Activated CD4-positive, alpha-beta T cell treated with anti-CD3 and anti-CD28 coated beads, Interleukin-2, amount 50 U/mL, for 4 hours (primary cell): ENCODE measurements around the gene MAST4.

Source experiments
- DNase-seq, 2 experiments: peaks; one replicate each; pipeline ENCODE4 v3.0.0-alpha.2; 2020

MAST4 gene

DNA sequence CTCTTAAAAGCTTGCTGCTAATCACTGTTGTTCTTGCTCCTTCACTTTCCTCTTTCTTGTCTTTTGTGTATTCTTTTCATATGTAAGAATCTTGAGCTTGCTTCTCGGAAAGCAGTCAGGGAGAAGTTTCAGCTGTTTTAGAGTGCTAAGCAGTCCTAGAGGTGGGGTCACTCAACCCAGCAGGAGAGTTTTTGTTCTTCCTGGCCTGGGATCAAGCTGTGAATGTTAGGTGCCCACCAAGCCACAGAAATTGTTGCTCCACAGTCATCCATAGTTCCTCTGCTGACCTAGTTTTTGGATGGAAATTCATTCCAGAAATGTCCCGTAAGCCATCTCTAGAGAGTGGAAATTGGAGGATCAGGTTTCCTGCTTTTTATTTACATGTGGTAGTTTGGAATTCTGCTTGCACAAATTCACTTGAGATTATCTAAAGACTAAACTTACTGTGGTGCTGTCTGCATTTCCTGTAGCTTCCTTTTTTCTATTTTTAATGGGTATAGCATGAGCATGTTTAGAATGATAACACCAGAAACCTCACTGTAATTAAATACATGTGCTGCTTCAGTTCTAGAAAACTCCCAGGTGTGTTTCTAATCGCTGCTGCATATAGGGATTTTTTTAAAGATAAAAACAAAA is 108.7 kb downstream of the MAST4 start:
- DNase-seq, result no peak

DNA sequence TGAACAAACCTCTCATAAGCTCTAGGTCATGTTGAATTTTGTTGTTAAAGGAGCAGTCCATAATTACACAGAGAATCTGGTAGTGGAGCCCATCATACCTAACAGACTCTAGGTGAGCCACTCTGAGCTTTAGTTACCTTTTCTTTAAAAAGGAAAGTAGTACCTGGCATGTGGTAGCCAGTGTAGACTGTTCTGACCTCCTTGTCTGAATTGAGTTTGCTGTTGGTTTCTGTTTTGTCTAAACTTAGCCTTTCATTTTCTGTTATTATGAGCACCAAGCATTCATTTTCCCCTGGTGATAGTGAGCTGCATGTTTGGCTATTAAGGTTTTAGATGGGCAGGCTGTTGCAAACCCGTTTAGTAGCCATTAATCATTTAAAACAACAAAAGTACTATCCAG is 112.2 kb downstream of the MAST4 start:
- DNase-seq, result no peak

DNA sequence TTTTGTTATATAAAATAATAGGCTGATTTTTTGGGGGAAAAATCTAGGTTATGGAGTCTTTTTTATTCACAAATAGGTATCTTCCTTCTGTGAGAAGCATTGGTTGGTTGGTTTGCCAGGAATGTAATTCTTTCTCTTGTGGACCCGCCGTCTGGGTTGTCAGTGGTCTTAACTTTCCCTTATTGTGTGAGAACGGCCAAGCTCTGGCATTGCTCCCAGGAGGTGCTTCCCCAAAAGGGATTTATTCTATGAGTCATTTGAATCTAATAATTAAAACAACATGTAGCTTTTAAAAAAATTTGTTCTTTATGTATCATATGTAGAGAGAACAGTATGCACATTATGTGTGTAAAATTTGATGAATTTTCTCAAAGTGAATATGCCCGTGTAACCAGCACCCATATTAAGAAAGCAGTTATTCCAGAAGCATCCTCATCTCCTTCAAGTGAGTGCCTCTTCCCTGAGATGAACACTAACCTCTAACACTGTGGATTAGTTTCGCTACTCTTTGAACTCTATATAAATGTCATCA is 114.4 kb downstream of the MAST4 start:
- no peak for DNase-seq

DNA sequence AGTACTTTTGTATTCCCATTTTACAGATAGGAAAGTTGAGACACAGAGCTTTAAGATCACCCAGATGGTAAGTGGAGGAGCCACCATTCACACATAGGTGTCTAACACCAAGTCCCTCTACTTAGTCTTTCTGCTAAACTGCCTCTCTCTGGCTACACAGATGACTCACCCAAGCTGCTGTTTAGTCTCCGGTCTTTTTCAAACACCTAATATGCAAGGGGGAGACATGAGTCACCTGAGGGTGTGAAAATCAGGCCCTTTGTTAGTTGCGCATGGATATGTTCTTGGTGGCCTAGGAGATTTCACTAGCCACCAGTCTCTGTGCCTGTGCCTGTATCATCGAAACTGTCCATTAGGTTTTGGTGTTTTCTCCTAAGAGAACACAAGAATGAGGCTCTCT is 117.8 kb downstream of the MAST4 start:
- DNase-seq, result no peak

DNA sequence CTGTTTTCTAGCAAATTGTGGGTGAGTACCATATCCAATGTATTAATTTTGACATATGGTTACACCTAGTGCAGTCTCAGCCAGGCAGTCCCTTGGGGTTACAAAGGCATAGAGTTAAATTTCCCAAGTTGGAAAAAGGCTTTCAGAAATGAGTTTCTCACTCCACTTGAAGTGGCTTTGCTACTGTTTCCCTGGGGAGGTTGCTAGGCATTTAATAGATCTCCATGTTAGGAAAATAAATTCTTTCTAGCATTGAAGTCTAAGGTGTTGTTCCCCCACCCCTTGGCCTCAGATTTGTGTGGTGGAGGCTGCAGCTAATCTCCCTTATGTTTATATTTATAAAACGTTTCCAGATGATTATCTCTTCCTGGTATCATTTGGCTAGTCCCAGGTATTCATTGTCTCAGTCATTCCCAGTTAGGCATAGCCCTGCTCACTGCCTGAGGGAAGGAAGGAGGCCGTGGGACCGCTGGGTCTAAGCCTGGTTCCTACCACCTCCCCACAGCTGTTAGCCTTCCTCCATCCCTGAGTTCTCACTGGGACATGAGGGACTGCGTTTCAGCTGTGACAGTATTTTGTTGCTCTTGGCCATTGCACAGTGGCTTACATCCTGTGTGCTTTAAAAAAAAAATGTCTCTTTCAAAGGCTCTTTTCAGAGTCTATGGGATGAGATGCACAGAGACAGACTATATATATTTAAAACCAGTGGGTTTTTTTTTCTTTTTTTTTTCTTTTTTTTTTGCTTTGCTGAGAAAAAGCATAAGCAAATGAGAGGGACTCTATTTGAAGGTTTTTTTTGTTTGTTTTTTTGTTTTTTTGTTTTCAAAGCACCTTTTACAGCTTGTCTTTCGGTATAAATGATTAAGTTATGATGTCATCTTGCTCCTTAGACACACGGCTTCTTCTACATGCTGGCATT is 121.5 kb downstream of the MAST4 start:
- no peak for DNase-seq

DNA sequence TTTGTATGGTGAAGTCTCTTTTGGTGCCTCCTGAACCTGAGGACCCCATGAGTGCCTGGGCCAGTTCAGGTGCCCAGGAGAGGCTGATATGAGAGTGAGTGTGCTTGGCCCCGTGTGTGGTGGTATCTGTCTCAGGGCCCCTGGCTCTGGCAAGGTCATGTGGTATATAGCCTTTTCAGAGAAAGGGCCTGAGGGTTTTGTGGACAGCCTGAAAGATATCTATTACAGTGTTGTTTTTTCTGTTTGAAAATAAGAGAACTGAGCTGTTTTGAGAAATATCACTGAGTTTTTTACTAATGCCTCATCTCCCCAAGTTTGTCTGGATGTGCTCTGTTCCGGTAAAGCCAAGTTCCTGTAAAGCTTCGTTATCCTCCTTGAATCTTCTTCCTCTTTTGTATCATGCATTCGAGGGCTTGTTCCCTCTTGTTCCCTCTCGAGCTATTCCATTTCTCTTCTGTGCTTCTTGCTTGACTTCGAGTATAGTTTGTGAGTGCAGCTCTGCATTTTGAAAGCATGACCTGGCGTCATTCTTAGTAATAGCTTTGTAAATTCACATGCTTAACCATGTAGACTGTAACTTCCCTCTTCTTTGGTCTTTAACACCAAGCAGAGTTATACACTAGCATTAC is 122.3 kb downstream of the MAST4 start:
- DNase-seq, result no peak

DNA sequence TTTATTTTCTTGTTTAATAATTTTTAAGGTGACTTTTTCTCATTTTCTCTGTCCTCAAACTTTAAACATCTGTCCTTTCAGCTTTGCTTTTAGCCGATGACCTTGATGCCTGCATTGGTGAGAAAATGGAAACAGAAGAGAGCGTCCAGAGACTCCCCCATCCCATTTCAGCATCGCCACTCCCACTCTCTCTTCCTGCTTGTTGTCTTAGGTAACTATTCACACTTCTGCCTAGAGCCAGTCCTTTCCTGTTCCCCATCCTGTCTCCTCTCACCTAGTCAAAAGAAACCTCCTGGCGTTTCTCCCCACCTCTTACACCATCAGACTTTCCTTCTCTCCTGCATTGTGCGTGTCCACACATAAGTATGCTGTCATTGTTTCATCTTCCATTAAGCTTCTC is 124.6 kb downstream of the MAST4 start:
- DNase-seq, result no peak

DNA sequence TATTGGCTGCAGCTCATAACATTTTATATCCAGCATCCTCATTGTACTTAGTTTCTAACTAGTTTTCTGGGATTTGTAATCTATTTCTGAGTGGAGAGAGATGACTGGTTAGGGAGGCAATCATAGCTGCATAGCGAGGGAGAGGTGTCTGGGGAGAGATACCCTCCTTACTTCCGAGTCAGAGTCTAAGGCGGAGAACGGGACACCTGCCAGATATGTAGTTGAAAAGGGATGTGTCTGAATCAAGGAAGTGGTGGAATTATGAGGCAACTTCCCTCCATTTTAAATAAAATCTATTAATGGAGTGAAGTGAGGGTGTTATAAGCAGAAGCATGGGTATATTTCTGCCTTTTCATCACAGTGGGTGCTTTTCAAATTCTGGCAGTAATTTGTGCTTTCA is 126.5 kb downstream of the MAST4 start:
- no peak for DNase-seq

DNA sequence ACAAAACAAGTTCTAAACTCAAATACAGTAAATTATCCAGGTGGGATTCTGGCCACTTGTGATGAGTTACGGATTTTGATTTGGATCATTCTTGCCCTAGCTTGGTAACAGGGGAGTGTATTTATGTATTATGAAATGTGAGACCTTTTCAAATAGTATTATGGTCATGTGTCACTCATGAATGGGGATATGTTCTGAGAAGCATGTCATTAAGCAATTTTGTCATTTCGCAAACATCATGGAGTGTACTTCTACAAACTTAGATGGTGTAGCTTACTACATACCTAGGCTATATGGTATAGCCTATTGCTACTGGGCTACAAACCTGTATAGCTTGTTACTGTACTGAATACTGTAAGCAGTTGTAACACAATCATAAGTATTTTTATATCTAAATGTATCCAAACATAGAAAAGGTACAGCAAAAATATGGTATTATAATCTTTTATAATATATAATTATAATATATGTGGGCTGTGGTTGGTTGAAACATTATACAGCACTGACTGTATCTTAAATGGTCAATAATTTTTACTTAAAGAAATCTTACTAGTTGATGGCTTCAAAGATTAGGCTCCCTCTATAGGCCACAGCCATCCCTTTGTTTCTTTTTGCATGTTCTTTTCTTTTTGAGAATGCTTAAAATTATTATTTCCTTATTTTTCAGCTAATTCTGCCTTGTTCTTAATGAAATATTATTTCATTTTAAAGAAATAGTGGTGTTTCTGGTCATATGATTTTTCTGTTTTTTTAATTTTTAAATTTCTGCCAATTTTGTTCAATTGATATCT is 128.4 kb downstream of the MAST4 start:
- DNase-seq, result no peak

DNA sequence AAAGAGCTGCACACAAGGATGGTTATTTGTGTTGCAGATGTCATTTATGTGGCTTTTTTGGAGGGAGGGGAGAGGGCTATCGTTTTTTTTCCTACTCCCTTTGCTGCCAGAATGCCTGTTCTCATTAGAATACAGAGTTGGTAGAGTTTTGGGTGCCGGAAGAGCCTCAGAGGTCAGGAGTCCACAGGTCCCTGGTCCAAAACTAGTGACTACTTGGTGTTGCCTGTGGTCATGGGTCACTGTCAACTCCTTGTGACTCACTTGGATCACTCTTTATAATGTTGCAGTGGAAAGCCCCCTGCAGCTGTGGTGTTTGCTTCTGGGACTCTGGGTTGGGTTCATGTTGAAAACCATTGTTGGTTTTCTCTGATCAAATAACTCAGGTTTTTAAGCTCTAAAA is 131.4 kb downstream of the MAST4 start:
- DNase-seq, result no peak

DNA sequence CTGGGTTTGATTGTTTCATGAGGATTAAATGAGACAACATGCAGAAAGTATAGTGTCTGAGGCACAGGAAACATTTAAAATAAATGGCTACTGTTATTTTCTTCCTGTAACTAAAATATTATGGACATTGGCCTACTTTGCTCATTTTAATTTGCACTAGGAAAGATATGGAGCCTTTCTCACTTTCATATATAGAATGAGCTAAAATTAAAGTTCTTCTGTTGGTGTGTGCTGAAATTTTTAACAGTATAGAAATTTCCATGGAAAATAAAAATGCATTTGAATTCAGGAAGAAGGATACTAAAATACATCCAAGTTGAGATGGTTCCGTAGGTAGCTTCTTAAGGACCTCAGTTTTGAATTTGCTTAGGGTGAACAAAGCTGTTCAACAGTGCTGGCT is 131.9 kb downstream of the MAST4 start:
- DNase-seq, result no peak

DNA sequence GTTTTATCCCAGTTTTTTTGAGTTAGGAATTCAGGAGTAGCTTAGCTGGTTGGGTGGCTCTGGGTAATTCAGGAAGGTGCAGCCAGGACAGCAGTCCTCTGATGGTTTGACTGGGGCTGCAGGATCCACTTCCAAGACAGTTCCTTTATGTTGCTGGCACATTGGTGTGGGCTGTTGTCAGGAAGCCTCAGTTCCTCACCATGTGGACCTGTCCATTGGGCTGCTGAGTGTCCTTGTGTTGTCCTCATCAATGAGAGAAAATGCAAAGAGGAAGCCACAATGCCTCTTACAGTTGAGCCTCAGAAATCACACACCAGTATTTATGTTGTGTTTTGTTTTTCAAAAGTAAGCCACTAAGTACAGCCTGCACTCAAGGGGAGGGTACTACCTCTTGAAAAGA is 140.9 kb downstream of the MAST4 start:
- DNase-seq, result no peak

DNA sequence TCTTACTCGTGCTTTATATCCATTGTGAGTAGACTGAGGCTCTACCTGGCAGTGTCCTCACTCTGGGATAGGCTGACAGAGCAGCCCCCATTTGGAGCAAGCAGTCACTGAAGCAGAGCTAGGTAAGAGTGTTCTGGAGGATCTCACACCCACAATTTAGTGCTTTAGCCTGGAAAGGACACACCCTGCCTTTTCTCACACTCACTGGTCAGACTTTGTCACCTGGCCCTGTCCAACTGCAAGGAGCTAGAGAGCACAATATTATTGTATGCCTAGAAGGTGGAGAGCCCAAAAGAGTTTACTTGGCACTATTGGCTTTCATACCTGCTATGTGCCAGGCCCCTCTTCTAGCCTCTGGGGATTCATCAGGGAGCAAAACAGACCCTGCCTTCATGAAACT is 141.9 kb downstream of the MAST4 start:
- no peak for DNase-seq

DNA sequence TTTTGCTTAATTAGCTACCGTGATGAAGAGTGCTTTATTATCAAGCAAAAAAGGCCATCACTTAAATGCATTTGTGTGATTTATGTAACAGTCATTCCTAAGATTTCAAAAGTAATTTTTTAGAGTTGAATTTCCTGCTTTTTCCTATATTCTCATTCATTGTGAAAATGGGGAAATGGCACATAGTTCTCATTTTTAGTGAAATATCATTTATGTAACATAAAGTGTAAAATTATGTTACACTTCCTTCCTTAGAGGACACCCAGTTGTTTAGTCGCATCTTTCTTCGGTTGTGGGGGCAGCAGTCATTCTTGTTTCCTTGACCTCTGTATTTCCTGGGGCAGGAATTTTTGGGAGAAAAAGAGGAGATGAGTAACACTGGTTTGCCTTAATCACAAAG is 142.8 kb downstream of the MAST4 start:
- DNase-seq, result no peak

DNA sequence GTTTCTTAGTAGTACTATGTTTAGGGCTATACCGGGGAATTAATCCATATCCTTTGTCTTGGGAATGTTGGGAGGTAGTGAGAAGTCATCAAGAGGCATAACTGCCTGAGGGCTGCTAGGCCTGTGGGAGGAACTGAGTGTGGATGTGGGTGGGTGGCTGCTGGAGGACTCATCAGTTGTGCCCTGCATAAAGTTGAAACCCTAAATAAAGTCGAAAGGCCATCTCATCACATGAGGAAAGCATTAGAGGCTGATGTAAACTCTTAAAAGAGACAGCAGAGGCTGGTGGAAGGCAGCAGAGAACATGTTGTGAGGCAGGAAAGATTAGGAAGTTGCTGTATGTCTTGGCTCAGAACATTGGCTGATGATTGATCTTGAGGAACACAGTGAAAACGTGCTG is 143.8 kb downstream of the MAST4 start:
- no peak for DNase-seq

DNA sequence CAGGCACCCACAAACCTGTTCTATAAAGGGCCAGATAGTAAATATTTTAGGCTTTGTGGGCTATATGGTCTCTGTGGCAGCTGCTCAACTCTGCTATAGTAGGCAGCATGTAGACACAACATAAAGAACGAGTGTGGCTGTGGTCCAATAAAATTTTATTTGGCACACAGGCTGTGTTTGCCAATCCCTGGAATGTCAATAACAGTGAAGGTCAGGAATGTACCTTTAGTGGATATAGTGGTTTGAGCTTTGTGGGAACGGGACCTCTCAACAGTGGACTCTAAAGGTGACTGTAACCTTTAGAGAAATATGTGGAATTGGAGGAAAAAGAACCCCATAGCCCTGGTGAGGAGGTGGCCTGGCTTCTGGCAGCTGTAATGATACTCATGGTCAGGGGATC is 145.2 kb downstream of the MAST4 start:
- no peak for DNase-seq

DNA sequence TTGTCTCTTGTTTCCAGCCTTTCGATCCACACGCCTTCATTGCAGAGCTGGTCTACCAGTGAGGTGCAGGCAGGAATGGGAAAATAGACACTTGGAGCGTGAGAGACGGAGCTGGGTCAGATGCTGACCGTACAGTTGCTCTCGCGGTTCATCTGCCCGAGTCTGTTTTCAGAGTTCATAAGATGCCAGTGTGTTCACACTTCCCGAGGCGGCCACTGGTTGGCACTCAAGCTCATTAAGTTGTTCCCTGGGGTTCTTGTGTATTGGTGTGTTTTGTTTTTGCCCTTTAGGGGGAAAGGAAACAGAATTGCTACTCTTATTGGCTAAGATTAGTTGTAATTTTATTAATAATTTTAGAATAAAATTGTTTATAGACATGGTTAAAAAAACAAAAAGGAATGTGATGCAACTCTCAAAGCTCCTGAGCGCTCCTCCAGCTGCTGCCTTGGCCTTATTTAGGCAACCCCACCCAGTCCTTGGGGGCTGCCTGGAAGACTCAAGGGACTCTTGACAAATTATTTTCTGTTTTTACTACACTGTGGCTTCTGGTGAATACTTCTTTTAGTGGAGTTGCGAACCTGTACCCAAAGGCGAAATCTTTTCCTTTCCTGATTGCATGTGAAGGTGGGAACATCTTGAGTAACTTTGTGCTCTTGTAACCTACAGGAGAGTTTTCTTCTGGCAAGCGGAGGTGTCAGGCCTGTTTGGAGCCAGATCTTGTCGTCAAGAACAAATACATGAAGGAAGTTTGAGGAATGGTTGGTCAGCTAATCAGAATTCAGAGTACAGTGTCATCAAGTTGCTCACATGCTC is 146.1 kb downstream of the MAST4 start:
- no peak for DNase-seq

DNA sequence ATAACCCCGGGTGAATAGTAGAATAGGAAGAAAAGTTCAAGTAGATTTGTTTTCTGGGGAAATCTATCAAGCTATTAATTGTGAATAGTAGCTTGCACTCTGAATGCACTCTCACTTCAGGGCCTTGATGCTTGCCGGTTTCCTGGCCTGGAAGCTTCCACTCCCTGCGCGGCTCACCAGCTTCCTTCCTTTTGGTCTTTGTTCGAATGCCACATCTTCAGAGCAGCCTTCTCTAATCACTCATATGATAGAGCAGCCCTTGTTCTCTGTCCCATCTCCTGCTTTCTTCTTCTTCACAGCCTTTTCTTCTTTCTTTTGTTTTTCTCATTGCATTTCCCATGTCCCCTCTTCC is 146.7 kb downstream of the MAST4 start:
- DNase-seq, result no peak

DNA sequence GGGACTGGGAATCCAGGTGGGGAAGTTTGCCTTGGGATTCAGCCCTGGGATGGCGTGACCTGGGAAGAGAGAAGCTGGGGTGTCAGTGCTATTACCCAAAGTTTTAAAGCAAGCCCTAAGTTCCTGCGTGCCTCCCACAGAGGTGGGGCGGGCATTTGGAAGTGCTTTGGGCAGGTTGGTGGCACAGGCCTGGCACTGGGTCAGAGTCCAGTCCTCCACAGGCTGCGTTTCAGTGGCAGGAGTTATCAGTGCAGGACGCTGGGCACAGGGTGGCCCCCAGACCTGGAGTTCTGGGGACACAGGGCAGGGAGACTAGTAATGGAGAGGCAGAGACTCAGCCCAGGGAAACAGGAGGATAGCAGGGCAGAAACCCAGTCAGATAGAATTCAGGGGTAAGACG is 147.2 kb downstream of the MAST4 start:
- no peak for DNase-seq

DNA sequence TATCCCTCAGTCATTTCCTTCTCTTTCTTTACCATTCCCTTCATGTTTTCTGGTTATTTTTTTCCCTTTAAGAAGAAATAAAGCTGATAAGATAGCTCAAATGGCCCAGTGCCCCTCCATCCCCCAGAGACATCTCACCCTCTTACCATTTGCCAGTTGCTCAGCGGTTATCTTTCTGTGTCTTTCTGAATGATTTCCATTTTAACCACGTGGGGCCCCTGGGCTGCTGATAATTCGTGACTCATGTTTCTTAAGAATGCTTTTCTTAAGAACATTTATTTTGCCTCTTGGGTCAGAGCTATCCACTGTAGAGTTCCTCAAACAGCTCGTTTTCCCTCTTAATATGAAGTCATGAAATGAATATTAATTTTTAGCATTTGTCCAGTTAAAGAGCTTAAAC is 147.8 kb downstream of the MAST4 start:
- no peak for DNase-seq

DNA sequence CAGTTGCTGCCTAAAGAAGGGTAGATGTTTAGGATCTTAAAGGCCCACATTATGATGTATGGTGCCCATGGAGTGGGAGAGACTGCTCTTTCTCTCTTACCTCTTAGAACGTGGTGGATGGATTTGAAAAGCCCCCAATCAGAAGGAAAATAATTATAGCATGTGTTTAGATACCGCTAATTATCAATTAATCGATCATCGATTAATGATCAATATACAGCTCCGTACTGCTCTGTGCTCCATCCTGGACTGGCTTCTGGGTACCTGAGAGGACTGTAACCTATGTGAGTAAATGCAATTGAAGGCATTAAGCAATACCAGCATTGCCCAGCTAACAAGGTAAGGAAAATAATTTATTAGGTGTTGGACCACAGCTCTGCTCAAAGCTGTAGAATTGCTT is 149.1 kb downstream of the MAST4 start:
- no peak for DNase-seq

DNA sequence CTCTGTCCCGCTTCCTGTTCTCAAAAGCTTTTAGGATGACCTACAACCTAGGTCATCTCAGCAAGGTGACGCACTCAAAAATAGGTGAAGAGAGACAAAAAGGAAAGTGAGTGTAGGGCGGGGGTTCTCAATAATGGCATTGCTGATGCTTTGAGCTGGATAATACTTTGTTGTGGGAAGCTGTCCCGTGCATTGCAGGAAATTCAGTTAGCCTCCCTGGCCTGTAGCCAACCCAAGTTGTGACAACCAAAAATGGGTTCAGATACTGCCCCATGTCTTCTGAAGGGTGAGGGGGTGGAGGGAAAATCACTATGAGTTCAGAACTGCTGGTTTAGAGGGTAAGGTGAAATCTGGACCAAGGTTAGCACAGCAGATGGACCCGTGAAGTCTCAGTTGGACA is 151.4 kb downstream of the MAST4 start:
- no peak for DNase-seq
